ENCODE data around the gene ALPL. TPM values are rescaled to one million over a fixed set of nuclear protein-coding genes. Genes with fewer than 3 reads are reported as not detected.
A peak's percentile ranks its signal among the peaks of the same experiment; 100 is the strongest.

Gene ALPL
- total RNA-seq, 2 experiments from 2014 or later, result not detected

DNA sequence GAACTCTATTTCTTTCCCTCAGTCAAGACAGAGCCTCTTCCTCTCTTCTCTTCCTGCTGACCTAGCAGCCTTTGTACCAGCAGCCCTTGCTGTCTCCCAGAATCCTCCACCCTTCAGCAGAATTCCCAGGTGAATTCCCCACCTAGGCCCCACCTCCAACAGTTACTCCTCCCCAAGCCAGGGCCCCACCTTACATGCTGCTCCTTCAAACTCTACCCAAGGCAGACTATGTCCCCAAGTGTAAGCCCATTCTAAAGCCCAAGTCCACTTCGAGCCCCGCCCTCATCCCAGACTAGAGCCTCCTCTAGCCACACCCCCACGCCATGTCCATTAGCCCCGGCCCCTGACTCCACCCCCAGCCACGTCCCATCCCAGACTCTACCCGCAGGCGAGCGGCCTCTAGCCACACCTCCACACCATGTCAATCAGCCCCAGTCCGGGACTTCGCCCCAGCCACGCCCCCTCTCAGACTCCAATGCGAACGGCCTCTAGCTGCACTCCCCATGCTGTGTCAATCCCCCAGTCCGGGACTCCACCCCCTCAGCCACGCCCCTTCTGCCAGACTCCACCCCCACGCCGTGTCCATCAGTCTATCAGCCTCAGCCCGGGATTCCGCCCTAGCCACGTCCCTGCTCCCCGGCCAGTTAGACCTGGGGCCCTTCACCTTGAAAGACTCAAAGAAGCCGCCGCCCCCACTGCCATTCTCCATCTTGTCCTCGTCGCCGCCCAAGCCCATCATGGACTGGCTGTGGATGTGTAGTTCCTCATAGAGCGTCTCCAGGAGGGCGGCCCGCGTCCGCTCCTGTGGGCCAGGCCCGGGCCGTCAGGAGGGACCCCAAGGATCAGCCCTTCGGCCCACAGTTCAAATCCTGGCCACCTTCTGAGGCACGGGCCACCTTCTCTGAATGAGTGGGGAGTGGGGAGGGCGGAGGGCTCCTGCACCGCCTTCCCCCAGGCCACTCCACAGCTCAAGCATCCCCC, 98.6 kb downstream of the ALPL start:
- Mint-ChIP-seq H3K4me3 (no peak overlapping the region), H3K9me3 (ENCODE audit: low read depth) (no peaks in the 10 kb centered on the region), H3K36me3 (ENCODE audit: low read depth) (no peaks in the 10 kb centered on the region), H3K27me3 (peaks cover 9% of the 10 kb centered on the region), H3K27ac (no peak overlapping the region), H3K4me1 (peaks cover 8% of the 10 kb centered on the region)
- POLR2A ChIA-PET, result no interaction called here
- intact Hi-C loops (cut with DNase I, micrococcal nuclease), result loop anchor here in 1 of 2 experiments (1.0 kb wide), 1 partner anchor 14 kb away; no protein-coding TSS in a partner anchor
- ATAC-seq (peak; percentile 97), DNase-seq (peak; percentile 86)
- CTCF ChIA-PET, result interaction anchor here (0.6 kb wide), 1 partner anchor 269 kb away, joined by 3 read pairs; no protein-coding TSS in a partner anchor

DNA sequence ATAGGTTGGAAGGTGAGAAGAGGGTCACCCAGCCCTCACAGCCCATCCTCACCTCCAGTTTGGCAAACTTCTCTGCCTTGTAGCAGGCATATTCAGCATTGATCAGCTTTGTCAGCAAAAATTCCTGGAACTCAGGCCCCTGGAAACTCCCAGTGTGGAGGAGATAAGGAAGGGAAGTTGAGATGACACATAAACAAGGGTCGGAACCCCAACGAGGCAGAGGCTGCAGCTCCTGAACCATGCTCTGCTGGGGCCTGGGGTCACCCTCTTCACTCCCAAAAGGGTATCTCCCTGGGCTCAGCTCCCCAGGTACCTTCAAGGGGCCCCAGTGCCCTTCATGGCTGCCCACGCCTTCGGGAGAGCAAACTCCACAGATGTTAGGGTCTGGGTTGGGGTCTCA, 99.6 kb downstream of the ALPL start:
- ATAC-seq (no peak), DNase-seq (no peak)
- POLR2A ChIA-PET, result no interaction called here
- CTCF ChIA-PET, result interaction anchor here (0.6 to 1.2 kb wide), 3 partner anchors 28 to 268 kb away, joined by 3 to 5 read pairs (median 3); no protein-coding TSS in a partner anchor
- no peaks in the 10 kb centered on the region for H3K36me3 Mint-ChIP-seq (ENCODE audit: low read depth)
- H3K9me3 Mint-ChIP-seq (ENCODE audit: low read depth), result no peaks in the 10 kb centered on the region
- no peak overlapping the region for H3K4me3 Mint-ChIP-seq
- H3K27ac Mint-ChIP-seq, result no peak overlapping the region
- intact Hi-C loops (cut with DNase I, micrococcal nuclease), result no loop called here
- peaks cover 8% of the 10 kb centered on the region for H3K4me1 Mint-ChIP-seq
- H3K27me3 Mint-ChIP-seq, result peaks cover 9% of the 10 kb centered on the region

DNA sequence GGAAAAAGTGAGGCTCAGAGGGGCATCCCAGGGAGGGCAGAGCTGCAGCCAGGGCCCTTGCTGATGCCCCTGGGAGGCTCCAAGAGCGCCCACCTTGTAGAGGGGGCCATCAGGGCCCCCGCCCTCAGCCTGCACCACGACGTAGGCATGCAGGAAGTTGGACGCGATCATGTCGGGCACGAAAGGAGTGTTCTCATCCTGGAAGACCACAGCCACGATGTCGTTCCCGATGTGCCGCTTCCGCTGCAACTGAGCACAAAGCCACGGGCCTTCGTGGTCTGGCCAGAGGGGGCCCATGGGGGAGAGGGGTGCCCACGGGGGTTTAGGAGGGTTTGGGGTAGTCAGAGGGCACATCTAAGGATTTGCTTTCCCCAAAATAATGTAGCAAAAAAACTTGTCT, 100.8 kb downstream of the ALPL start:
- H3K4me1 Mint-ChIP-seq, result peaks cover 8% of the 10 kb centered on the region
- H3K9me3 Mint-ChIP-seq (ENCODE audit: low read depth), result no peaks in the 10 kb centered on the region
- DNase-seq (no peak), ATAC-seq (no peak)
- no peaks in the 10 kb centered on the region for H3K36me3 Mint-ChIP-seq (ENCODE audit: low read depth)
- H3K27ac Mint-ChIP-seq, result no peak overlapping the region
- peaks cover 9% of the 10 kb centered on the region for H3K27me3 Mint-ChIP-seq
- ChIA-PET POLR2A (no interaction called here), CTCF (interaction anchor here (0.9 kb wide), 1 partner anchor 14 kb away, joined by 4 read pairs; no protein-coding TSS in a partner anchor)
- intact Hi-C loops (cut with DNase I, micrococcal nuclease), result no loop called here
- H3K4me3 Mint-ChIP-seq, result no peak overlapping the region

DNA sequence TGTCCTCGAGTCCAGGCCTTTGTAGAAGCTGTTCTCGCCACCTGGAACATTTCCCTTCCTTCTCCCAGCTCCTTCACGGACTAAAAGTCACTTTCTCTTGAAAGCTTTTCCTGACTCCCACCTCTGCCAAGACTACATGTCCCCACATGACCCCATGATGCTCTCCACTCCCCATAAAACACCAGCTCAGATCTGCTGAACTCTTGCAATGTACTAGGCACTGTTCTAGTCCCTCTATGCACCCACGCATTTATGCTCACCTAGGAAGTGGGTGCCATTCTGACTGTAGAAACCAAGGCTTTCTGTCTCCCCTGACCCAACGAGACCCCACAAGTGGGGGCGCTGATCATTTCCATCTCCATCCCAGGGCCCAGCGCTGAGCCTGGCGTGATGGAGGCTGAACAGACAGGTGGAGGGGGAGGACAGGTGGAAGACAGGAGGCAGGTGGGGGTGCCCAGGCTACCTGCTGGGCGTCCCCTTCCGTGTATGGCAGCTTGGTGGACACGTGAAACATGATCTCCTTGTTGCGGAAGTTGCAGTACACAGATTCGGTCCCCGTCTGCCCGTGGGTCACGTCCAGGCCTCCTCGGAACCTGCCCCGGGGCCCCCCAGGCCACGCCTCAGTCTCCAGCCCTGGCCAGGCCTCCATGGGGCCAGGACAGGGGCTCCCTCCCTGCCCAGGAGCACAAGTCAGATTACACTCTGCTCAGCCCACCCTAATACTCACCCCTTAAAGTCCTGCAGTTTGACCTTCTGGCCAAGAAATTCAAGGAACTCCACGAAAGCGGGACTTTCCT, 102.0 kb downstream of the ALPL start:
- POLR2A ChIA-PET, result no interaction called here
- no peak for DNase-seq

DNA sequence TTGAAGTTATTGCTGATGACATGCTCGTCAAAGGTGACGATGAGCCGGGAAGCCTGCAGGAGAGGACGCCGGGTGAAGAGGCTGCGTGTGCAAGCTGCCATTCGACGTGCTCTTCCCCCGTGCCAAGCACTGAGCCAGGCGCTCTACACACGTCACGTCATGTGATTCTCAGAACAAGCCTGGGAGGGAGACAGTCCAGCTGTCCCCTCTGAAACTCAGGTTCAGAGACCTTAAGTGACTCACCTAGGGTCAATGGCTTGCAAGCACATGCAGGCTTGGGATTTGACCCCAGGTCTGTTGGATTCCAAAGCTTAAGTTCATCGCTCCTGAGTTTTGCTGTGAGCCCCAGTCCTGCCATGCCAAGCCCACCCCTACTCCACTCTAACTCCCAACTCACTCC, 102.8 kb downstream of the ALPL start:
- DNase-seq (no peak), ATAC-seq (no peak)
- H3K27me3 Mint-ChIP-seq, result peaks cover 8% of the 10 kb centered on the region
- ChIA-PET POLR2A (no interaction called here), CTCF (no interaction called here)
- intact Hi-C loops (cut with DNase I, micrococcal nuclease), result no loop called here
- H3K4me3 Mint-ChIP-seq, result no peak overlapping the region
- H3K27ac Mint-ChIP-seq, result no peak overlapping the region
- peaks cover 8% of the 10 kb centered on the region for H3K4me1 Mint-ChIP-seq
- H3K9me3 Mint-ChIP-seq (ENCODE audit: low read depth), result no peaks in the 10 kb centered on the region
- no peaks in the 10 kb centered on the region for H3K36me3 Mint-ChIP-seq (ENCODE audit: low read depth)

More for the DNA sequence above, 102.0 kb downstream of the ALPL start:
- Mint-ChIP-seq H3K4me1 (peaks cover 8% of the 10 kb centered on the region), H3K36me3 (ENCODE audit: low read depth) (no peaks in the 10 kb centered on the region), H3K4me3 (no peak overlapping the region), H3K27ac (no peak overlapping the region), H3K9me3 (ENCODE audit: low read depth) (no peaks in the 10 kb centered on the region), H3K27me3 (peaks cover 9% of the 10 kb centered on the region)
- no peak for ATAC-seq
- CTCF ChIA-PET, result interaction anchor here (0.6 to 1.0 kb wide), 2 partner anchors 14 to 42 kb away, joined by 3 read pairs; no protein-coding TSS in a partner anchor
- intact Hi-C loops (cut with DNase I, micrococcal nuclease), result no loop called here

DNA sequence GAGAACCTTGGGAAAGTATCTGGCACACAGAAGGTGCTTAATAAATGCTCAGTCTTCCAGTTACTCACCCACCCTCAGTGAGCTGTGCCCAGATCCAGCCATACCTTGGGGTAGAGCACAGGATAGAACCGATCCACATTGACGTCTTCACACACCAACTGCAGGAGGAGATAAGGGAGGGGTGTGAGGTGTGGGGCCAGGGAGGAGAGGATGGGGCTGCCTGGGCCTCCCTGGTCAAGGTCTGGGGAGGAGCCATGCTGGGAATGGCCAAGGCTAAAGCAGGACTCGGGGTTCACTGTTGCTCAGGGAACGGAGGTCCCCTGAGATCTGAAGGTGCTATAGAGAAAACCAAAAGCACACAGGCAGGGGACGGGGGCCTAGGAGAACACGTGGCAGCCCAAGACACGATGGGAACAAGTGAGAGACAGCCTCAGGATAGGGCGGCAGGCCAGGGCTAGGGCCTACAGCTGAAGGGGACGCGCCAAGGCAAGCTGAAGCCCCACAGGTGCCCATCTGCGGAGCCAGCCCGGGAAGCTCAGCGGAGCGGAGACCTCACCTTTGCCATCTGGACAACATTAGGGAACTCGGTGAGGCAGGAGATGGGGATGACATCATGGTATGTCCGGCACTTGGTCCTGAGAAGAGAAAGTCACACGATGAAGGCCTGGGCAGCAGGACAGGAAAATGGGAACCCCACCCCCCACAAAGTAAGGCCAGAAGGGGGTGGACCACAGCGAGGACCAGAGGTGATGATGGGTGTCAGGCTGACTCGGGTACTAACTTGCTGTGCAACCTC, 104.0 kb downstream of the ALPL start:
- CTCF ChIA-PET, result no interaction called here
- DNase-seq (no peak), ATAC-seq (no peak)
- Mint-ChIP-seq H3K4me1 (no peaks in the 10 kb centered on the region), H3K27me3 (peaks cover 2% of the 10 kb centered on the region), H3K27ac (no peak overlapping the region), H3K9me3 (ENCODE audit: low read depth) (no peaks in the 10 kb centered on the region), H3K36me3 (ENCODE audit: low read depth) (no peaks in the 10 kb centered on the region), H3K4me3 (no peak overlapping the region)
- POLR2A ChIA-PET, result no interaction called here
- intact Hi-C loops (cut with DNase I, micrococcal nuclease), result no loop called here

DNA sequence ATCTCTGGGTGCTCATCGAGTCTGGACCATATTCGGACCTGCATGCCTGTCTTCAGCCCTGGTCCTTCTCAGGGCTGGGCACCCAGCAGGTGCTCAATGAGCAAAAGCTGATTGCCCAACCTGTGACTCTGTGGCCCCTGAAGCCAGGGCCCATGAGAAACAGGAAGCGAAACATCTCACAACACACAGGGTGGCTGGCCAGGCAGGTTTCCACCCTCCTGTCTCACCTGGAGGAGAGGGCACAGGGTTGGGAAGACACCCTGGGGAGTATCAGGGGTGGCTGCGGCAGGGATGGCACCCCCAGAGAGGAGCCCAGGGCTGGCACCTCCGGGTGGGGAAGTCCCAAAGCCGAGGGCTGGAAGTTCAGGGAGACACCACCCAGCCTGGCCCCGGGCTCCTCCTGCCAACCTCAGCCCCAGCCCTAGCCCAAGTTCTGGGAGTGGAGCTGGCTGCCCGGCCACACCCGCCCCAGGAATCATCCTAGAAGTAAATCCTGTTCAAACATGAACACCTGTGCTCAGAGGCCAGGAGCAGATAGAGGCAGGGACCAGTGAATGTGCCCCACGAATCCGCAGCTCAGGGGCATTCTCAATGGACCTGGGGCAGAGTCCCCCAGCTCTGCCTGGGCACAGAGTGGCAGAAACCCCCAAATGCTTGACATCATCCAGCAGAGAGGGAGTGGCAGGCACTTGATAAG, 105.3 kb downstream of the ALPL start:
- ATAC-seq, result no peak
- intact Hi-C loops (cut with DNase I, micrococcal nuclease), result no loop called here
- H3K4me1 Mint-ChIP-seq, result no peaks in the 10 kb centered on the region
- H3K27ac Mint-ChIP-seq, result no peak overlapping the region
- no peak for DNase-seq
- no peak overlapping the region for H3K4me3 Mint-ChIP-seq
- no peaks in the 10 kb centered on the region for H3K36me3 Mint-ChIP-seq (ENCODE audit: low read depth)
- ChIA-PET CTCF (no interaction called here), POLR2A (no interaction called here)
- no peaks in the 10 kb centered on the region for H3K9me3 Mint-ChIP-seq (ENCODE audit: low read depth)
- H3K27me3 Mint-ChIP-seq, result peaks cover 2% of the 10 kb centered on the region

DNA sequence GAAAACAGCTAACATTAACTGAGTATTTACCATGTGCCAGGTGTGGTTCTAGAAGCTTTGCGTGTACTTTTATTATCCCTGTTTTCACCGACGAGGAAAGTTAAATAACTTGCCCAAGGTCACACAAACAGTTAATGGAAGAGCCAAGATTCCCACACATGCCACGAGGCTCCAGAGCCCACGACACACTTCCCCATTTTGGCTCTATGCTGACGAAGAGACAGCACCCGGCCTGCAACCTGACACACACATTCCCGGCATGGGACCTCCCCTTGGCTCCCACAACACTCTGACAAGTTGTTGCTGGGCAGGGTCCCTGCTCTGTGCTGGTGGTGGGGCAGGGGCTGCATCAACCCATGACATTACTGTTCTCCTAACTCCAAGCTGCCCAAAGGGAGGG, 107.1 kb downstream of the ALPL start:
- H3K4me3 Mint-ChIP-seq, result no peak overlapping the region
- H3K27me3 Mint-ChIP-seq, result peaks cover 10% of the 10 kb centered on the region
- H3K4me1 Mint-ChIP-seq, result no peaks in the 10 kb centered on the region
- intact Hi-C loops (cut with DNase I, micrococcal nuclease), result no loop called here
- no peak overlapping the region for H3K27ac Mint-ChIP-seq
- DNase-seq (no peak), ATAC-seq (no peak)
- ChIA-PET POLR2A (no interaction called here), CTCF (interaction anchor here (1.1 to 1.2 kb wide), 2 partner anchors 20 to 80 kb away, joined by 3 read pairs; no protein-coding TSS in a partner anchor)
- H3K9me3 Mint-ChIP-seq (ENCODE audit: low read depth), result no peaks in the 10 kb centered on the region
- H3K36me3 Mint-ChIP-seq (ENCODE audit: low read depth), result no peaks in the 10 kb centered on the region

DNA sequence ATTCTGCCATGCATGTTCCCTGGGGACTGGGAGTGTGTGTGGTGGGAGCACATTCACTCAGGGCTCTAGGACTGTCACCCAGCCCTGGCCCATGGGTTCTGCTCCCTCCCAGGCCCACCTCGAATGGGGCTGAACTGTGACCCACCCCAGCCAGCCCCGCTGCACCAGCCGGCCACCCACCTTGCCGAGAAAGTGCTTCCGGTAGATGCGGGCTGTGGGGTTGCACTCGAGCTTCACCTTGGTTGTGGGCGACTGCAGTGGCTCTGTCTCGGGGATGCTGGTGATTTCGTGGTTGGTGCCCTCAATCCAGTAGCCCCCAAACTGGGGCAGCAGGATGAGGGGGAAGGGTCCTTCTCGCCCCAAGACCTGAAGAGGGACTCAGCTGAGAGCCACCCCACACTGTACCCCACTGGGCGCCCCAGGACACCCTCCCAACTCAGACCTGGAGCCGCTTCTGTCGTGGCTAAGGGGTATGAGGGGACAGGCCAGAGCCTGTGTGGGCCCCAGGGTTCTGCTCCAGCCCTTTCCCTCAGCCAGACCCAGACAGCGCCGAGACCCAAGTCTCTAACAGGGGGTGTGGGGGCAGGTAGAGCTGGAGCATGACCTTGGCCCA, 108.0 kb downstream of the ALPL start:
- ATAC-seq (no peak), DNase-seq (no peak)
- no peaks in the 10 kb centered on the region for H3K4me1 Mint-ChIP-seq
- ChIA-PET CTCF (no interaction called here), POLR2A (no interaction called here)
- no peaks in the 10 kb centered on the region for H3K9me3 Mint-ChIP-seq (ENCODE audit: low read depth)
- no peak overlapping the region for H3K4me3 Mint-ChIP-seq
- intact Hi-C loops (cut with DNase I, micrococcal nuclease), result no loop called here
- H3K27me3 Mint-ChIP-seq, result peaks cover 14% of the 10 kb centered on the region
- H3K27ac Mint-ChIP-seq, result no peak overlapping the region
- no peaks in the 10 kb centered on the region for H3K36me3 Mint-ChIP-seq (ENCODE audit: low read depth)

DNA sequence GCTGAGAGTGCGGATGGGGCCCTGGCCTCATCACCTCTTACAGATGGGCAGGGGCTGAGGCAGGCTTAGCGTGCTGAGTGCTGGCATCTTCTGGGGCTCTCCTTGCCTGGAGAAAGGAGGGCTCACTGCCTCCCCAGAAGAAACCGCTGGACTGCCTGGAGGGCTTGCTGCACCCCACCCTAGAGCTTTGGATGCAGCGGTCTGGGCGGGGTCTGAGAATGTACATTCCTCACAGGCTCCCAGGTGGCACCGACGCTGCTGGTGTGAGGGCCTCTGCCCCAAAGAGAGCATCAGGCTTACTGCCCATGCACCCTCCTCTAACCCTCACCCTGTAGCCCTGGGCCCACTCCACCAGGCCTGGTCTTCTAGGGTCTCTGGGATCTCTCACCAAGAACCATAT, 108.8 kb downstream of the ALPL start:
- peaks cover 2% of the 10 kb centered on the region for H3K4me1 Mint-ChIP-seq
- H3K36me3 Mint-ChIP-seq (ENCODE audit: low read depth), result no peaks in the 10 kb centered on the region
- H3K9me3 Mint-ChIP-seq (ENCODE audit: low read depth), result no peaks in the 10 kb centered on the region
- DNase-seq, result no peak
- peaks cover 18% of the 10 kb centered on the region for H3K27me3 Mint-ChIP-seq
- no peak overlapping the region for H3K27ac Mint-ChIP-seq
- intact Hi-C loops (cut with DNase I, micrococcal nuclease), result no loop called here
- H3K4me3 Mint-ChIP-seq, result no peak overlapping the region
- ChIA-PET POLR2A (no interaction called here), CTCF (no interaction called here)
- ATAC-seq, result no peak
